HG03280 (cell line): Measurements from ENCODE around the gene FUT7.
"Not testable (repeated sequence)": the region's sequence is repeated elsewhere in the genome, so short reads cannot be mapped to it uniquely, and the experiment has no call there.

ENCODE experiments used
- ATAC-seq: cut with Tn5 transposase; IDR thresholded peaks from one replicate; pipeline ENCODE4 v1.9.1; 2021; ENCODE audit warnings: mild to moderate bottlenecking, moderate library complexity; ENCODE audit not compliant: unreplicated experiment

The FUT7 gene

GRCh38 chr9:137034039-137034708 is 2.3 kb upstream of the FUT7 start:
- ATAC-seq, result no peak

- ATAC-seq, result not testable (repeated sequence)
Measured at GRCh38 chr9:137033481-137033880, 1.6 kb upstream of the FUT7 start.

GRCh38 chr9:137032858-137033257 is 970 bp upstream of the FUT7 start:
- no peak for ATAC-seq

- no peak for ATAC-seq
Measured at GRCh38 chr9:137030538-137031527, 1.1 kb downstream of the FUT7 start.

DNA sequence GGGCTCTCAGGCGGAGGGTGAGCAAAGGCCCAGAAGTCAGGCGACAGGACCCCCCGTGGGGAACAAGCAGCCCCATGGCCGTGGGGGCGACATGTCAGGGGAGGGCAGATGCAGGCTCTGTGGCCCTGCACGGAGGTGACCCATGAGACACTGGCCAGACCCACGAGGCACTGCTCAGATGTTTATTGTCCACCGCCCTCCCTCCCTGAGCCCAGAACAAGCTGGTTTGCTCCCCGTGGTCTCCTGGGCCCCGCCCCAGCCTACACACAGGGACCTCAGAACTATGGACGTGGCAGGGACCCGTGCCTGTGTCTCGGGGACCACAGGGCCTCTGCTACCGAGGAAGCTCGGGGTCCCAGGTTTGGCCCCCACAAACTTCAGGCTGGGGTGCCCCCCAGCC is 1.9 kb downstream of the FUT7 start:
- ATAC-seq, result no peak

- ATAC-seq, result no peak
Measured at GRCh38 chr9:137029058-137029936, 2.6 kb downstream of the FUT7 start.

GRCh38 chr9:137028263-137029057 is 3.4 kb downstream of the FUT7 start:
- peak; percentile 44 for ATAC-seq

DNA sequence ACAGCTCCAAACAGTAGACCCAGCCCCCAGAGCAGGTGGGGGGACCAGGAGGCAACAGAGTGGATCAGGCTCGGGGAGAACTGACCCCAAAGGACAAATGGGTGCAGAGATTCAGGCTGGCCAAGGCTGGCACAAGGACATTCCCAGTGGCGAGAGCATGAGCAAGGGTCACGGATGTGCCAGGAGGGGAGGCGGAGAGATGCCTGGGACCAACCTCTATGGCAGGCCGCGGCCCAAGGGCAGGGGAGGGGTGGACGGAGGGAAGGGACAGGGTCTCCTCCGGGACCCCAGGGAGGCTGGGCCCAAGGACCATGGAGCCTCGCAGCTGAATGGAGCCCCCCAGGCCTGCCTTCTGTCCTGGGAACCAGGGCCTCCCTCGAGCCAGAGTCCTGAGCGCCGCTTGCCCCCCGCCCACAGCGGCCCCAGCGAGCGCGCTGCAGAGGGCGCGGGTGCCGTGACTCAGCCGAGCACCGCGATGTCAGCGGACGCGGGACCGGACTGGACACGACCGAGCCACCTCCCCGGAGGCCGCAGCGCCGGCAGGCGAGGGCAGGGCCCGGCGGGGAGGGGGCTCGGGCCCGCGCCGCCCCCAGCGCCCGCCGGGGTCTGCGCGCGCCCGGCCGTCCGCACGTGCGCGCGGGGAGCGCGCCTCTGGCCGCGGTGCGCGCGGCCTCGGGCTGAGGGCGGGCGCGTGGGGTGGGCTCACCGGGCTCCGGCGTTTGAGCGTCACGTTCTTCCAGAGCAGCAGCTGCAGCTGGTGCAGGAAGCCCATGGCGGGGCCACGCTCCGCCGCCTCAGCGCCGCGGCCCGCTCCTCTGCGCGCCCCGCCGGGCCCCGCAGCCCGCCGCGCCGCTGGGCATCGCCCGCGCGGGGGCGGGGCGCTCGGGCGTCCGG is 4.3 kb downstream of the FUT7 start, which contains the start of gene ABCA2:
ABCA2 (minus strand) TSS at position 869 of the 894 bp plus-strand sequence; CDS start at position 772, 97 bp downstream.
- ATAC-seq, result no peak

DNA sequence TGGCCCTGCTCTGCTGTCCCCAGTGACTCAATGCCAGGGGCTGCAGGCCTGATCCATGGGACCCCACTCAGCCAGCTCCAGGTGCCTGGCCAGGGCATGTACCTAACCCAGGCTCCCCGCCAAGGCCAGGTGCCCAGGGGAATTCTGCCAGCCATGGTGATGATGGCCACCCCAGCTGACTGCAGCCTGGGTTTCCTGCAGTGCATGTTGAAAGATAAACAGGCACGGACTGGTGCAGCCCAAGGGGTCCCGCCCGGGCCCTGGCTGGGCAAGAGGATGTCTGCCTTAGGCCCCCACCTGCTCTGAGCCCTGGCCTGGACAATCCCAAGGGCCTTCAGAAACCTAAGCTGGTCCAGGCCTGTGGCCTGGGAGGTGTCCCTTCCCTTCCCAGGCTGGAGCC is 5.1 kb downstream of the FUT7 start:
- no peak for ATAC-seq

DNA sequence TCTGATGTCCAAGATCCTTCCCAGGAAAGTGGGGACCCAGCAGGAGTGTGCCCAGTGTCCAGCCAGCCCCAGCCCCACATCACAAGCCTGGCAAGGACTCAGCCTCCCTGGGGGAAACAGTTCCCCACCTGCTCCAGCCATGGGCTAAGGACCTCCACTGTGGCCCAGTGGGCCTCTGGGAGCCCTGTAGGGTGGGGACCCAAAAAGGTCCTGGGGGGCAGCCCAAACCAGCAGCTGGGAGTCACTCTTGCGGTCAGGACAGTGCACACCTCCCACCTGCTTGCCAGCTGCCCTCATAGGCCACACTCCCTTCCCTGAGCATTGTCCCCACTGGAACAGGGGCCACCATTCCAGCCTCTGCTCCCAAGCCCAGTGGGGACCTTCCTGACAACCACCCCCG is 5.5 kb downstream of the FUT7 start:
- ATAC-seq, result no peak

DNA sequence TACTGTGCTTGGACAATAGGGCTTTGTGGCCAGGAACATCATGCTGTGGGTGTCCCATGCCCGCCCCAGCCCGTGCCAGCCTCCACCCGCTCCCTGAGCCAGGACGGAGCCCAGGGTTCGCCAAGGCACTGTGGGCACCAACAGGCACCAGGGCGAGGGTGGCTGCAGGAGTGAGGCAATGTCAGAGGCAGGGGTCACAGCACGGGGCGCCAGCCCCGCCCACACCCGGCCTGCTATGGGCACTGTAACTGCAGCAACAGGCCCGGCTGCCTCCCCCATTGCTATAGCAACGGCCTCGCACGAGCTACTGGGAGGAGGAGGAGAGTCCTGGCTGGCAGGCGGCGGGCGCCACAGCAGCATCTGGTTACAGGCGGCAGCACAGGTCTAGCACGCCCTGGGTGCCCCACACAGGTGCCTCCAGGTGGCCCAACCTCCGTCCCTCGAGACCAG is 6.3 kb downstream of the FUT7 start:
- ATAC-seq, result no peak

DNA sequence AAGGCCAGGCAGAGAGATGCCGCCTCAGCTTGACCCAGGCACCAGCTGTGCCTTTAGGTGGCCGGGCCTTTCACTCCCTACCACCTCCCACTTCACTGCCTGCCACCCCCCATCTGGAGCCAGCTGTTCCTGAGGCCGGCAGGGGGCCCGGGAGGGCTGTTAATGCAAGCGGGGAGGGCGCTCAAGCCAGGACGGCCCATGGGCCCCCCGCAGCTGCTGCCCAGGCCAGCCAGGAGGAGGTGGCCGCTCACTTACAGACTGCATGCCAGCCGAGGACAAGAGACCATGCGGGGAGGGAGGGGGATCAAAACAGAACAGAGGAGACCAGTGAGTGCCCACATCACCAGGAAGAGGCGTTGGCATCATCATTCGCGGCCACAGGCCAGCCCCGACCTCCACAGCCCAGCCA is 8.3 kb downstream of the FUT7 start:
- ATAC-seq, result no peak

DNA sequence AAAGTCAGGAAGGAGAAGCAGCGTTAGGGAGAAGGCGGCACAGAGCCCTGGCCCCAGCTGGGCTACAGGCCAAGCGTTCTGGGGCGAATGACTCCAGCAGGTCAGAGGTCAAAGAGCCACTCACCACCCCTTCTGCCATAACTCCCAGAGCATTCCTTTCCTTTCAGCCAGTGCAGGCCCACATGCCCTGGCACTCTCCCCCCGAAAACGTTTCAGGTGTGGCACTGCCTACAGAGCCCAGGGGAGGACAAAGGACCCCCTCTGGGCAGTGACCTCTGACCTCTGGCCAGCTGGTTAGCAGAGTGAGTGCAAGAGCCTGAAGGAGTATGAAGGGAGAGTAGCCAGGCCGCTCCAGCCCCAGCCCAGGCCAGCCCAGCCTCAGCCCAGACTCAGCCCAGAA is 8.7 kb downstream of the FUT7 start:
- no peak for ATAC-seq

DNA sequence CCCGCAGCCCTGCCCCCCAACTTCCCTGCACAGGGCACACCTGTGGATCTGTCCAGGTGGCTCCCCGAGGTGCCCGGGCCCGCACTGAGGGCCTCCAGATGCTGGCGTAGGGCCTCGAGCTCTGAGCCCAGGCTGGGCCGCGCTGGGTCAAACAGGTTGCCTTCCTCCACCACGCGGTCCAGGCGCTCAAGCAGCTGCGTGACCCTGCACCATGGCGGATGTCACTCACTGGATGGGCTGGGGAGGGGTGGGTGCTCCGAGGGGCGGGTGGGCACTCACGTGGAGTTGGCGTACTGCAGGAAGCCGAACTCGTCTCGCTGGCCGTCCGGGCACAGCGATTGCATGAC is 9.3 kb downstream of the FUT7 start:
- ATAC-seq, result no peak

DNA sequence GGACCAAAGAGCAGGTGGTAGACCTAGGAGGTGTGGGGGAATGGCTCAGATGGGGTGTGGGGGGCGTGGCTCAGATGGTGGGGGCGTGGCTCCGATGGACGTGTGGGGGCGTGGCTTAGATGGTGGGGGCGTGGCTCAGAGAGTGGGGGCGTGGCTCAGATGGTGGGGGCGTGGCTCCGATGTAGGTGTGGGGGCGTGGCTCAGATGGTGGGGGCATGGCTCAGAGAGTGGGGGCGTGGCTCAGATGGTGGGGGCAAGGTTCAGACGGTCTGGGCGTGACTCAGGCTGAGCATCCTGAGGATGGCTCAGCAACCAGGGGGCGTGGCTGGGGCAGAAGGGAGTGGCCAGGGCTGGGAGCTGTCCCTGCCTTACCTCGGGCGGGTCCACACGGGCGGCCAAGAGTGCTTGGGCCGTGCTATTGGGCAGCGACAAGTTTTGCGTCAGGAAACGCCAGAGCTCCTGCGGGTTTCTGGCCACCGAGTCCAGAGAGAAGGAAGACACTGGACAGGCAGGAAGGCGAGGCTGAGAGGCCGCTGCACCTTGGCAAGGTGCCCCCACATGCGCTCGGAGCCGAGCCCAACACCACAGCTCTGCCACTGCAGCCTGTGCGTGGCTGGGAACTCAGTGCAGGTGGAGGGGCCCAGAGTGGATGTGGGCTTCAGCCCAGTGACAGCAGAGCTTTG is 9.8 kb downstream of the FUT7 start:
- no peak for ATAC-seq

- no peak for ATAC-seq
Measured at GRCh38 chr9:137021568-137021978, 10.3 kb downstream of the FUT7 start.

DNA sequence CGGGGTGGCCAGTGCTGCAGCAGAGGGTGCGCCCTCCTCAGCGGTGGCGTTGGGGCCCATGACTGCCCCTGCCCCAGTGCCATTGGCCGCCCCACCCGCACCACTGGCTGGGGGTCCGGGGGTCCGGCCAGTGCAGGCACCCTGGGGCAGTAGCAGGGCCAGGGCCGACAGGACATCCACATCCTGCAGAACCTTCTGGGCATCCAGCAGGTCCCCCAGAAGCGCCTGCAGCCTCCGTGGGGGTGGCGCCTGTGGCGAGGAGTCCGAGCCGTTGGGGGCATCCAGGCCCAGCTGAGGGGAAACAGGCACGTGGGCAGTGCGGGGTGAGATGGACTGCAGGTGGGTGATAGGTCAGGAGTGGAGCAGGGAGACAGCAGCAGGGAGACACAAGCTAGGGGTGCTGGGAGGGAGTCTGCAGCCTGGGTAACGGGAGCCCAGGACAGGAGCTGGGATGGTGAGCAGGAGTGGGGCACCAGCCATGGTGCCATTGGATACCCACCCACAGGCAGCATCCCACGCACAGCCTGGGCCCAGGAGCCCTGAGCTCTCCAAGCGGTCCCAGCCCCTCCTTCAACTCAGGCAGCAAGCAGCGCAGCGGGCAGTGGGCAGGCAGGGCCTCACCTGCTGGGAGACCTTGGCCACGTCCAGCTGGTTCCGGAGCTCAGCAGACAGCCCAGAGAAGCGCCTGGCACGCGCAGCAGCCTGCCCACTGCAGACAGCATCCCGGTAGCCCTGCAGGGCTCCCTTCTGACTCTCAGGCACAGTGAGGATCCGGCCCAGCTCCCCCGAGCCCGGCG is 10.9 kb downstream of the FUT7 start:
- no peak for ATAC-seq
